ENCODE results near the gene CCL23. TPM values are rescaled to one million over a fixed set of nuclear protein-coding genes. Genes with fewer than 3 reads are reported as not detected.

The CCL23 gene
- not detected in 2 replicates for total RNA-seq

GRCh38 chr17:36017799-36018198 is at the start of gene CCL23:
Gene CCL23 (minus strand): TSS chr17:36017972. CDS start chr17:36017897, 75 bp downstream.

GRCh38 chr17:36063786-36064541 is 46.2 kb upstream of the CCL23 start, which contains the start of gene CCL18:
Gene CCL18 (plus strand): TSS chr17:36064272. CDS start chr17:36064343, 71 bp downstream.

GRCh38 chr17:36001110-36001771 is 16.5 kb downstream of the CCL23 start, which contains the start of gene CCL15:
Gene CCL15 (minus strand): TSS chr17:36001553. CDS start chr17:36001492, 61 bp downstream.

GRCh38 chr17:35986643-35987042 is 31.1 kb downstream of the CCL23 start, which contains the start of gene CCL14:
Gene CCL14 (minus strand): TSS chr17:35986729. CDS start chr17:35986649, 80 bp downstream.

GRCh38 chr17:35981246-35981645 is 36.5 kb downstream of the CCL23 start, which contains the start of gene CCL16:
Gene CCL16 (minus strand): TSS chr17:35981497. CDS start chr17:35981420, 77 bp downstream.

Other genes starting within 250 kb of the CCL23 start
- gene MMP28, start 222.3 kb downstream of the CCL23 start, total RNA-seq = 1.4 and 1.5 TPM in 2 replicates
- 46.5 and 64.6 TPM in 2 replicates for gene TAF15, start 208.5 kb downstream of the CCL23 start, total RNA-seq
- gene HEATR9, start 149.1 kb downstream of the CCL23 start, total RNA-seq = not detected in 2 replicates
- gene CCL5, start 137.6 kb downstream of the CCL23 start, total RNA-seq = not detected in 2 replicates
- 0.16 TPM in 1 of 2 replicates, not detected in the other for gene RDM1, start 87.2 kb downstream of the CCL23 start, total RNA-seq
- not detected in 2 replicates for gene LYZL6, start 74.3 kb downstream of the CCL23 start, total RNA-seq
- not detected in 2 replicates for gene CCL16, start 36.5 kb downstream of the CCL23 start, total RNA-seq
- gene CCL14, start 31.2 kb downstream of the CCL23 start, total RNA-seq = not detected in 2 replicates
- not detected in 2 replicates for gene CCL15, start 16.4 kb downstream of the CCL23 start, total RNA-seq
- not detected in 2 replicates for gene CCL18, start 46.3 kb upstream of the CCL23 start, total RNA-seq
- gene CCL3, start 72.2 kb upstream of the CCL23 start, total RNA-seq = not detected in 2 replicates
- gene CCL4, start 85.9 kb upstream of the CCL23 start, total RNA-seq = not detected in 2 replicates
- 2.6 and 3.2 TPM in 2 replicates for gene TBC1D3B, start 158.7 kb upstream of the CCL23 start, total RNA-seq
- not detected in 2 replicates for gene CCL3L1, start 178.8 kb upstream of the CCL23 start, total RNA-seq
- 0.17 TPM in 1 of 2 replicates, not detected in the other for gene CCL4L2, start 193.1 kb upstream of the CCL23 start, total RNA-seq
- not detected in 2 replicates for gene TBC1D3I, start 246.6 kb upstream of the CCL23 start, total RNA-seq

Measured in bronchial smooth muscle cell (primary cell).